ENCODE measurements around the gene C1orf35.

- TF ChIP-seq GATA2 (IDR thresholded peaks at IDR 0.05; ENCODE audit: low read depth, low read length) (no peak), GATA3 (IDR thresholded peaks at IDR 0.05; ENCODE audit: low read depth, low read length) (no peak)
These were observed 4.7 kb downstream of the C1orf35 start for GRCh38 chr1:228098323-228098931.

Measured in SH-SY5Y (cell line).